ENCODE results near the gene CD58.

The CD58 gene

DNA sequence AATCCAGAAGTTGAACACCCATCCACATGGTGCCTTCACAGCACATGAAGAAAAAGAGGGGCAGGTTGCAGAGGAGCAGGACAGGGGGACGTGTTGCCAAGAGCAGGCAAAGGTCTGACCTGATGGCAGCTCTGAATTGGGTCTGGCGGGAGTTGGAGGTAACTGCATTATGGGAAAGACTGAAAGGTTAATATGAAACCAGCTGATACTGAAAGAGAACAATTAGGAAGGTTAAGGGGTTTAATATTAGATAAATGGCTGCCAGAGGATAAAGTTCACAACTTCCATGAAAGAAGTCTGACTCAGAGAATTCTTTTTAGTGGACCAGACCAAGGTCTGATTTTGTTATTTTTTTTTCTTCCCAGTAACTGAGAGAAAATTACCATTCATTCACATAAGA, 76.1 kb downstream of the CD58 start:
- Histone ChIP-seq H3K27me3 (ENCODE audit: insufficient read depth, poor library complexity, severe bottlenecking) (no peaks in the 10 kb centered on the region), H3K36me3 (ENCODE audit: low read depth) (no peaks in the 10 kb centered on the region), H3K4me1 (ENCODE audit: insufficient read depth, poor library complexity, severe bottlenecking) (peaks cover 9% of the 10 kb centered on the region), H3K27ac (ENCODE audit: poor library complexity, severe bottlenecking) (no peak overlapping the region), H3K4me3 (ENCODE audit: severe bottlenecking) (no peak overlapping the region), H3K9me3 (ENCODE audit: severe bottlenecking) (no peaks in the 10 kb centered on the region)
- DNase-seq (ENCODE audit: low spot score) (no peak), ATAC-seq (ENCODE audit: low read depth) (no peak)
- TF ChIP-seq, protein P1, sequence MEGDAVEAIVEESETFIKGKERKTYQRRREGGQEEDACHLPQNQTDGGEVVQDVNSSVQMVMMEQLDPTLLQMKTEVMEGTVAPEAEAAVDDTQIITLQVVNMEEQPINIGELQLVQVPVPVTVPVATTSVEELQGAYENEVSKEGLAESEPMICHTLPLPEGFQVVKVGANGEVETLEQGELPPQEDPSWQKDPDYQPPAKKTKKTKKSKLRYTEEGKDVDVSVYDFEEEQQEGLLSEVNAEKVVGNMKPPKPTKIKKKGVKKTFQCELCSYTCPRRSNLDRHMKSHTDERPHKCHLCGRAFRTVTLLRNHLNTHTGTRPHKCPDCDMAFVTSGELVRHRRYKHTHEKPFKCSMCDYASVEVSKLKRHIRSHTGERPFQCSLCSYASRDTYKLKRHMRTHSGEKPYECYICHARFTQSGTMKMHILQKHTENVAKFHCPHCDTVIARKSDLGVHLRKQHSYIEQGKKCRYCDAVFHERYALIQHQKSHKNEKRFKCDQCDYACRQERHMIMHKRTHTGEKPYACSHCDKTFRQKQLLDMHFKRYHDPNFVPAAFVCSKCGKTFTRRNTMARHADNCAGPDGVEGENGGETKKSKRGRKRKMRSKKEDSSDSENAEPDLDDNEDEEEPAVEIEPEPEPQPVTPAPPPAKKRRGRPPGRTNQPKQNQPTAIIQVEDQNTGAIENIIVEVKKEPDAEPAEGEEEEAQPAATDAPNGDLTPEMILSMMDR (IDR thresholded peaks at IDR 0.05; ENCODE audit: poor library complexity, severe bottlenecking), result no peak

DNA sequence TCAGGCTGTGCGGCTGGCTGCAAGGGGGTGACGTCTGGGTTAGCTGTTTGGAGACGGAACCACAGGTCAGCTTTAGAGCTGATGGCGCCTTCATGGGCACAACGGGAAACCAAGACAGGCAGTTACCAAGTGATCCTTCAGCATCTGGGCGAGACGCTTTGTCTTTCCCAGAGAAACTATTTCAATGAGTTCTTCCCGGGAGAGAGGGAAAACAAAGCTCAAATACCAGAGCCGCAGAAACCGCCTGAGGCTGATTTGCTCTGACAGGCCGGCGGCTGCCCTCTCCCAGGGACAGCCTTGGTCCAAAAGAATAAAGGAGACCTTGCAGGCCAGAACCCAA, 76.5 kb downstream of the CD58 start:
- Histone ChIP-seq H3K9me3 (ENCODE audit: severe bottlenecking) (no peaks in the 10 kb centered on the region), H3K27me3 (ENCODE audit: insufficient read depth, poor library complexity, severe bottlenecking) (no peaks in the 10 kb centered on the region), H3K4me1 (ENCODE audit: insufficient read depth, poor library complexity, severe bottlenecking) (peaks cover 10% of the 10 kb centered on the region), H3K27ac (ENCODE audit: poor library complexity, severe bottlenecking) (no peak overlapping the region), H3K36me3 (ENCODE audit: low read depth) (no peaks in the 10 kb centered on the region), H3K4me3 (ENCODE audit: severe bottlenecking) (no peak overlapping the region)
- ATAC-seq (ENCODE audit: low read depth), result no peak
- TF ChIP-seq, protein P1 (IDR thresholded peaks at IDR 0.05; ENCODE audit: poor library complexity, severe bottlenecking), result no peak
- DNase-seq (ENCODE audit: low spot score), result no peak

DNA sequence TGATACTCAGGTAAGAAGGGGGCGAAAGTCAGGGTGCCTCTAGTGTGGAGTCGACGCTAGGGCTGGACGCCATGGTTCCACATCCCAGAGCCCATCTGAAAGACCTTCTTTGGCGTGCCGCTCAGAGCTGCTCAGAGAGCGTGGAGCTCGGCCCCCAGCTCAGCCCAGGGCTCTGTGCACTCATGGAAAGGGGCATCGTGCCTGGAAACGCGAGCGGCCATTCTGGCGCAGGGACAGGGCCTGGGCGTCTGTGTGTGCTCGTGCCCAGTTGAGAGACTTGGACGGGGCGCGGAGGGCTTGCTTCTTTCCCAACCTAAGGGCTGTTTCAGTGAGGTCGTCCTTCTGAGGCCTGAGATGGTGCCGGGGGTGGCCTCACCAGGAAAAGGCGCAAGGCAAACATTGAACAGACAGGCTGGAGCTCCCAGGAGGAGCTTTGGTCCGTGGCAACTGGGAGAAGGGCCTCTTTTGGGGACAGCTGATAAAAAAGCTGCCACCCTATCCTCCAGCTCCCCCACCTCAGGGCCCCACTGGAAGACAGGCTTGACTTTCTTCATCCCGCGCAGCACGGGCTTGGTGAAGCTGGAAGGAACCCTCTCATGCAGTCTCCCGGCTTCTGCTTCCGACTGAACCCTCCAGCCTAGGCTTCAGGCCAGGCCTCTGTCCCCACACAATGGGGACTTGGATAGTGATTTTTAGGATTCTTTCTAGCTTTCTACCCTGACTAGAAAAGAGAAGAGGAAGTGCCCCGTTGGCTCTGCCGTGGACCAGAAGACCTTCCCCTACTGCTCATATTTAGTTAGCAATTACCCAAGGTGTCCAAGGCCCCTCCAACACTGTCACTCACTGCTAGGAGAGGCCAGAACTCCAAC, 77.1 kb downstream of the CD58 start:
- Histone ChIP-seq H3K9me3 (ENCODE audit: severe bottlenecking) (no peaks in the 10 kb centered on the region), H3K4me1 (ENCODE audit: insufficient read depth, poor library complexity, severe bottlenecking) (peaks cover 14% of the 10 kb centered on the region), H3K4me3 (ENCODE audit: severe bottlenecking) (no peak overlapping the region), H3K27me3 (ENCODE audit: insufficient read depth, poor library complexity, severe bottlenecking) (no peaks in the 10 kb centered on the region), H3K36me3 (ENCODE audit: low read depth) (no peaks in the 10 kb centered on the region), H3K27ac (ENCODE audit: poor library complexity, severe bottlenecking) (no peak overlapping the region)
- TF ChIP-seq, protein P1 (IDR thresholded peaks at IDR 0.05; ENCODE audit: poor library complexity, severe bottlenecking), result no peak
- DNase-seq (ENCODE audit: low spot score) (no peak), ATAC-seq (ENCODE audit: low read depth) (no peak)

DNA sequence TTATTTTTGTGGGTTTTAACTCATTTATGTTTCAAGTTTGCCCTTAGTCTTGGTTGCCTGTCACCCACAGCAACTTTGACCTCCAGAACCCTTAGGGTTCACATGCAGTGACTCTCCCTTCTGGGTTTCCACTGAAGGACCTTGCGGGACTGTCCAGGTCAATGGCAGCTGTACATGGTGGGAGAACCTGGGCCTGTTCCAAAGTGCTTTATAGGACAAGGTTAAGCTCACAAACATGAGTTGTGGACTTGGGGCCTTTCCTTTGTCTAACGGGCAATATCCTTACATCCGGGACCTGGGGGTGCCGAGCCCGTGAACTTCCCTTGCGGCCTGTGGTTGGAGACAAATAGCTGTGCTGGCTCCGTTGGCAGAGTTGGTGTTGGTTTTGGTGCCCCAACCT, 77.8 kb downstream of the CD58 start:
- Histone ChIP-seq H3K36me3 (ENCODE audit: low read depth) (no peaks in the 10 kb centered on the region), H3K27ac (ENCODE audit: poor library complexity, severe bottlenecking) (no peak overlapping the region), H3K9me3 (ENCODE audit: severe bottlenecking) (no peaks in the 10 kb centered on the region), H3K4me1 (ENCODE audit: insufficient read depth, poor library complexity, severe bottlenecking) (peaks cover 16% of the 10 kb centered on the region), H3K4me3 (ENCODE audit: severe bottlenecking) (no peak overlapping the region), H3K27me3 (ENCODE audit: insufficient read depth, poor library complexity, severe bottlenecking) (no peaks in the 10 kb centered on the region)
- DNase-seq (ENCODE audit: low spot score) (no peak), ATAC-seq (ENCODE audit: low read depth) (no peak)
- TF ChIP-seq, protein P1 (IDR thresholded peaks at IDR 0.05; ENCODE audit: poor library complexity, severe bottlenecking), result no peak

DNA sequence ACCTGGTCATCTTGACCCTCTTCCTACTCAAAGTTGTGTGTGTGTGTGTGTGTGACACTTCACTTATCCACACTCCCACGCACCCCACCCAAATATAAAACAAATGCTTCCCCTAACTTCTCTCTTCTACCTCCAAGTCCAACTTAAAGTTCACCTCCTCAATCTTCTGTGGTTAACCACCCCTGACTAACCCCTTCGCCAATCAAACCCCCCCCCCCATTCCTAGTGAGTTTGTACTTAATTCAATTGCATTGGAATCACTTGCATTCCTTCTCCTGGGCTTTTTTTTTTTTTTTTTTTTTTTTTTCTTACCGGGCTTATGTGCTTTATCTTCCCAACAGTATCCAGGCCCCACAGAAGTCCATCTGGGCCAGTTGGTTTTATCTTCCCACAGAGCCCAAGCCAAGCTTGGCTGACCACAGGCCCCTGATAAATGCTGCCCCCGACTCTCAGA, 78.4 kb downstream of the CD58 start:
- TF ChIP-seq, protein P1 (IDR thresholded peaks at IDR 0.05; ENCODE audit: poor library complexity, severe bottlenecking), result no peak
- DNase-seq (ENCODE audit: low spot score), result no peak
- H3K9me3 ChIP-seq (ENCODE audit: severe bottlenecking), result no peaks in the 10 kb centered on the region
- no peaks in the 10 kb centered on the region for H3K27me3 ChIP-seq (ENCODE audit: insufficient read depth, poor library complexity, severe bottlenecking)
- no peak overlapping the region for H3K27ac ChIP-seq (ENCODE audit: poor library complexity, severe bottlenecking)
- H3K4me3 ChIP-seq (ENCODE audit: severe bottlenecking), result no peak overlapping the region
- no peaks in the 10 kb centered on the region for H3K36me3 ChIP-seq (ENCODE audit: low read depth)
- ATAC-seq (ENCODE audit: low read depth), result no peak
- H3K4me1 ChIP-seq (ENCODE audit: insufficient read depth, poor library complexity, severe bottlenecking), result peaks cover 18% of the 10 kb centered on the region

All from RWPE2 (cell line).